ENCODE measurements around the gene SF3B6.
"Not testable (repeated sequence)": the region's sequence is repeated elsewhere in the genome, so short reads cannot be mapped to it uniquely, and the experiment has no call there.

The SF3B6 gene

GRCh38 chr2:24075915-24076848 is at the start of gene SF3B6:
Gene SF3B6 (minus strand): TSS chr2:24076326. CDS start chr2:24076229, 97 bp downstream.
- peak; percentile 54 to 98 (median 95) for DNase-seq

- peak in 8 of 56 donors; percentile 45 to 75 (median 66) for DNase-seq
These were observed 47.9 kb upstream of the SF3B6 start for GRCh38 chr2:24123922-24124580.

GRCh38 chr2:24123195-24123921 is 47.2 kb upstream of the SF3B6 start, which contains the start of the genes FAM228B and PFN4:
Gene FAM228B (plus strand): TSS chr2:24123469. CDS start chr2:24124362, 893 bp downstream.
Gene PFN4 (minus strand): TSS chr2:24123334. CDS start chr2:24122535, 799 bp downstream.
- DNase-seq: peak in 55 of 56 donors; percentile 45 to 91 (median 80)

DNA sequence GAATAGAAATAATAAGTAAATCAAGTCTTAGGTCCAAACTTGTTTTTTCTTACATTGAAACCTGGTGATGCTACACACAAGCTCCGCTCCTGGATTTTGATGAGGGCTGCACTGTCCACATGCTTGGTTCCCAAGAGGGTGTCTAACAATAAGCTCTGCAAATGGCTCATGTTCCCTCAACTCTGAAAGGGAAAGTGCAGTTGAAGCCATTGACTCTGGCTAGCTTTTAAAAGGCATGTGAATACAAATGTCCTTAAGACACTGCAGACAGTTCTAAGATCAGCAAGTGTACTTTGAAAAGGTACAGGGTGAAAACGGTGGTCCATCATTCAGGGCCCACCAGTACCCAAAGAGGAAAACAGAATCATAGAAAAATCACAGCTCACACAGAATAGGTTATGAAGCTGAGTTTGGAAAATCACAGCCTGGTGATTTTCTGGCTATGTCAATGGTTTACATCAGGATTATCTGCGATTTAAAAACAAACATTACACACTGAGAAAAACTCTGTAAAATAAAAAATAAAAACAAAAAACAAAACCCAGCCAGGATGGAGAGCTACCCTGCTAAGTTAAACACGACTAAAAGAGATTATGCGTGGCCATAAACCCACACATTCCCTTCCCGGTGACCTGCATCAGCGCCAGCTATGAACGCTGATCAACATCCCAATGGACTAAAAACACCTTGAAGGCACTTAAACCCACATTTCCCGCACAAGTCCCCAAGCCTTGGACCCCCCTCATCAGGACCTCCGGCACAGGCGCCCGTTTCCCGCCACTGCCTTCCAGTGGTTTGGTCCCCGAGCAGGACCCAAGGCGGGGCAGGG is 46.5 kb upstream of the SF3B6 start:
- peak in 1 of 56 donors; percentile 32 for DNase-seq

GRCh38 chr2:24121469-24121868 is 45.3 kb upstream of the SF3B6 start:
- no peak for DNase-seq

DNA sequence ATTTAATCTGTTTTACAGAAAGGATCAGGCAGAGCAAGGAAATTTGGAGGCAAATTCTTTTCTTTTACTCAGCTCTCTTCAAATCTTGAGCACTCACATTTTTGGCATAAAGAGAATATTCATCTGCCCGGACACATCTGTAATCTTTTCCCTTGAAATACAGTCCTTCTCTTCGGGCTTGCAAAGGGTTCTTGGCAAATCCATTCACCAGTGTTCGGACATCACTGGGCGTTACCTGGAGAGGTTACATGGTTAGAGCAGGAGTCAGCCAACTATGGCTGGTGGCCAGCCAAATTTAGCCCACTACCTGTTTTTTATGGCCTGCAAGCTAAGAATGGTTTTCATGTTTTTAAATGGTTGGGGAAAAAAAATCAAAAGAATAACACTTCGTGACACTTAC is 44.9 kb upstream of the SF3B6 start:
- no peak for DNase-seq

DNA sequence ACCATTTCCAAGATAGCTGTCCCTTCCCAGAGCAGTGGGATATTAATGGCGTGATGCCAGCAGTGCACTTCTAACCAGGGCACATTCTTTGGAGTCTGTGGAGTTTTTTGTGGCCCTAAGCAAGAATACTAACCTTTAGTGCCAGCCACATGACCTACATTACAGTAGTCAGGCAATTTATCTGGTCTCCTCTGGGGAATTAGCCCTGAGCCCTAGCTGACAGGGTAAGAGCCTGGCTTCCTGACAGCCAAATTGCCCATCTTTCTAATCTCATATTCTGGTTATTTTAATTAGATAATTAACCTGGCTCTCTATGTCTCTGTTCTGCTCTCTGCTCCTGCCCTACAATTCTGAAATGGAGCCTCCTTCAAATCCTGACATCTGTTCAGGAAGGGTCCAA is 41.8 kb upstream of the SF3B6 start:
- no peak for DNase-seq

GRCh38 chr2:24115057-24115456 is 38.9 kb upstream of the SF3B6 start:
- no peak for DNase-seq

- no peak for DNase-seq
These were observed 35.3 kb upstream of the SF3B6 start for GRCh38 chr2:24111407-24111901.

DNA sequence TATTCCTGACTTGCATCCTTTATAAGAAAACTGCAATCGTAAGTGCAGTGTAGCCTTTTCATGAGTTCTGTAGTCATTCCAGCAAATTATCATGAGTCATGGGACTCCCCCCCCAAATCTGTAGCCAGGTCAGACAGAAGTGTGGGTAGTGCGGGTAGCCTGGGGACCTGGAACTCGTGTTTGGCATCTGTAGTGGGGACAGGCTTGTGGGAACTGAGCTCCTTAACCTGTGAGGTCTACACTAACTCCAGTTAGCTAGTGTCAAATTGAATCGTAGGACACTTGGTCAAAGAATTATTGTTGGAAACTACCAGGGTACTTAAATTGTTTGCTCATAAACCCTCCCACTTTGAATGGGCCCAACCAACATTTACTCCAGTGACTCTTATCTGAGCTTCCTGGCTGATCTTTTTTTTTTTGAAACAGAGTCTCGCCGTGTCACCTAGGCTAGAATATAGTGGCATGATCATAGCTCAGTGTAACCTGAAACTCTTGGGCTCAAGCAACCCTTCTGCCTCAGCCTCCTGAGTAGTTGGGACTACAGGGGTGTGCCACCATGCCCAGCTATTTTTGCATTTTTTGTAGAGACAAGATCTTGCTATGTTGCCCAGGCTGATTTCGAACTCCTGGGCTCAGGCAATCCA is 34.7 kb upstream of the SF3B6 start:
- DNase-seq: no peak

DNA sequence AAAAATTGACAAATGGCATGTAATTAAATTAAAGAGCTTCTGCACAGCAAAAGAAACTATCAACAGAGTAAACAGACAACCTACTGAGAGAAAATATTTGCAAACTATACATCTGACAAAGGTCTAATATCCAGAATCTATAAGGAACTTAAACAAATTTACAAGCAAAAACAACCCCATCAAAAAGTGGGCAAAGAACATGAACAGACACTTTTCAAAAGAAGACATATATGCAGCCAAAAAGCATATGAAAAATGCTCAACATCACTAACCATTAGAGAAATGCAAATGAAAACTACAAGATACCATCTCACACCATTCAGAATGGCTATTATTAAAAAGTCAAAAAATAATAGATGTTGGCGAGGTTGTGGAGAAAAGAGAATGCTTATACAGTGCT is 33.3 kb upstream of the SF3B6 start:
- not testable (repeated sequence) for DNase-seq

GRCh38 chr2:24107336-24107735 is 31.2 kb upstream of the SF3B6 start:
- no peak for DNase-seq

GRCh38 chr2:24106786-24107185 is 30.7 kb upstream of the SF3B6 start:
- no peak for DNase-seq

GRCh38 chr2:24105816-24106215 is 29.7 kb upstream of the SF3B6 start:
- DNase-seq: no peak

DNA sequence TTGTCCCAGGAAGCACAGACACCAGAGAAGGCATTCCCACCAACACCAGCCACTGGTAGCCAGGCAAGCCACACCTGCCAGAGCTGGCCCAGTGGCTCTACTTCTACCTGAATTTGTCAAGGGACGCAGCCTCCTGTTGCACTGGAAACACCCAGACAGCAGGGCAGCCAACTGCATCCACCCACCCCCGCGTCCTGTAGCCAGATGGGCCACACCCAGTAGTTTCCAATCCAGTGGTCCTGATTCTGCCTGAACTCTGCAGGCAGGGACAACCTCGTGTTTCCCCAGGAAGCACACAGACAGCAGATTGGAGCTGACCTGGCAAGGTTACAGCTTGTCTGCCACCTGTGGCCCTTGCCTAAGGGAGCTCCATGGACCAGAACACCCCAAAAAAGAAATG is 28.8 kb upstream of the SF3B6 start:
- no peak for DNase-seq

GRCh38 chr2:24104110-24104650 is 28.1 kb upstream of the SF3B6 start:
- no peak for DNase-seq

- DNase-seq: no peak
These were observed 26.6 kb upstream of the SF3B6 start for GRCh38 chr2:24102677-24103076.

DNA sequence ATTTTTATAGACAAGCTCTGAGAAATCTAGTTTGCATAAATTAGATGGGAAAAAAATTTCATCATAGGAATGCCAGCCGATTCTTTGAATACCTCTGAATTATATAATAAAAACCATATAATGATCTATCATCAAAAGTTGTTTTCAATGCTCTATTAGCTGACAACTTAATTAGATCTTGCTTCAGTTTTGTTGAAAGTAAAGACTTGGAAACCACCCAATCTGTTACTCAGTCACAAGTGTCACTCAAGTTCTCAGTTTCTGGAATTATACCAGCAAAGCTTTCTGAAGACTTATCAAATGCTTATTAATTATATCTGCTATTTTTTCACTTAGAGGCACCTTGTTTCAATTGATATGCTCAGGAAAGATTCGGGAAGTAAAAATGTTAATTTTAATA is 25.9 kb upstream of the SF3B6 start:
- no peak for DNase-seq

DNA sequence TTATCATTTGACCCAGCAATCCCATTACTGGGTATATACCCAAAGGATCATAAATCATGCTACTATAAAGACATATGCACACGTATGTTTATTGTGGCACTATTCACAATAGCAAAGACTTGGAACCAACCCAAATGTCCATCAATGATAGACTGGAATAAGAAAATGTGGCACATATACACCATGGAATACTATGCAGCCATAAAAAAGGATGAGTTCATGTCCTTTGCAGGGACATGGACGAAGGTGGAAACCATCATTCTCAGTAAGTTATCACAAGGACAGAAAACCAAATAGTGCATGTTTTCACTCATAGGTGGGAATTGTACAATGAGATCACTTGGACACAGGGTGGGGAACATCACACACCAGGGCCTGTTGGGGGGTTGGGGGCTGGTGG is 24.6 kb upstream of the SF3B6 start:
- DNase-seq: not testable (repeated sequence)

Measured in nucleus accumbens (tissue), 56 donors.